A673 (cell line): ENCODE measurements around the gene AFAP1L1.

Experiments
- CTCF ChIP-seq: fragments of 300-800, 200-600 bp; sonication (generic); conservative IDR thresholded peaks from 2 replicates; pipeline ENCODE4 v1.5.1; 2017; ENCODE audit warnings: low read depth, mild to moderate bottlenecking, antibody characterized with exemption, low read length, moderate library complexity, mixed read lengths
- EZH2 ChIP-seq: fragments of 200-600 bp; sonication (generic); IDR thresholded peaks from 2 replicates; pipeline ENCODE4 v1.6.1; 2017; ENCODE audit warnings: borderline replicate concordance, low read depth, mild to moderate bottlenecking, mixed read lengths, antibody characterized with exemption, low read length; ENCODE audit not compliant: poor library complexity, severe bottlenecking

DNA sequence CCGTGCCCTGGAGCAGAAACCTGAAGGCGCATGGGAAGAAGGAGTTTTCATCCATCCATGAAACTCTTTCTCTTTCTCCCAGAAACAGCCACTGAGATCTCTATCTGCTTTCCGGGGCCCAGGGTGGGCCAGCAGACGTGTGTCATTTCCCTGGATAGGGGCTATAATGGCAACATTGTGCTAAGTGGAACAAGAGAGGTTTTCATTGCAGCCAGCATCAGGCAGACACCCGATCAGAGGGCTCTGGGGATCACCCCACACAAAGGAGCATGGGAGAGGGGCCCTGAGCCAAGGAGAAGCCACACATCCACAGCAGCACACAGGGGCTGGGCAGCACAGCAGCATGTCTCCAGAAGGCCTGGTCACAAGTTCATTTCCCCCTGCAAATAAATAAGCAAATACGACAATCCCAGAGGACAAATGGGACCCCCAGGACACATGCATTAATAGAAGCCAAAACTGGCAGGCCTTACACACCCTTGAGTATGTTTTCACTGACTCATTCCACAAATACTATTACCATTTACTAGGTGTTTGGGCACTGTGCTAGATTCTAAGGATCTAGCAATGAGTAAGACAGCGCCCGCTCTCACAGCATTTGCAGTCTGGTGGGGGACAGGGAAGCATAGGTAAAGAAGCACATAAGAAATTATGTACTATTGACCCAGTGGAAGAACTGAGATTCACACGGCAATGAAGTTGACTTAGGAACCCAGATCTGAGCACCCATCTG lies 4.3 kb upstream of the AFAP1L1 start:
- TF ChIP-seq EZH2: no peak
- no peak for TF ChIP-seq CTCF
